ENCODE results near the gene CCDC152.

DNA sequence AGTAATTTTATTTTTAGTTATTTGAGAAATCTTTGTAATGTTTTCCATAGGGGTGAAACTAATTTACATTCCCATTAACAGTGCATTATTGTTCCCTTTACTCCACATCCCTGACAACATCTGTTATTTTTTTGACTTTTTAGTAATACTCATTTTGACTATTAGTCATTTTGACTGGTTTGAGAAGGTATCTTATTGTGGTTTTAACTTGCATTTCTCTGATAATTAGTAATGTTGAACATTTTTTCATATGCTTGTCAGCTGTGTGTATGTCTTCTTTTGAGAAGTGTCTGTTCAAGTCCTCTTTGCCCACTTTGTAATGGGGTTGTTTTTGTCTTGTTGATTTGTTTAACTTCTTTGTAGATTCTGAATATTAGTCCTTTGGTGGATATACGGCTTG lies 27.5 kb downstream of the CCDC152 start:
- TF ChIP-seq, protein P1, sequence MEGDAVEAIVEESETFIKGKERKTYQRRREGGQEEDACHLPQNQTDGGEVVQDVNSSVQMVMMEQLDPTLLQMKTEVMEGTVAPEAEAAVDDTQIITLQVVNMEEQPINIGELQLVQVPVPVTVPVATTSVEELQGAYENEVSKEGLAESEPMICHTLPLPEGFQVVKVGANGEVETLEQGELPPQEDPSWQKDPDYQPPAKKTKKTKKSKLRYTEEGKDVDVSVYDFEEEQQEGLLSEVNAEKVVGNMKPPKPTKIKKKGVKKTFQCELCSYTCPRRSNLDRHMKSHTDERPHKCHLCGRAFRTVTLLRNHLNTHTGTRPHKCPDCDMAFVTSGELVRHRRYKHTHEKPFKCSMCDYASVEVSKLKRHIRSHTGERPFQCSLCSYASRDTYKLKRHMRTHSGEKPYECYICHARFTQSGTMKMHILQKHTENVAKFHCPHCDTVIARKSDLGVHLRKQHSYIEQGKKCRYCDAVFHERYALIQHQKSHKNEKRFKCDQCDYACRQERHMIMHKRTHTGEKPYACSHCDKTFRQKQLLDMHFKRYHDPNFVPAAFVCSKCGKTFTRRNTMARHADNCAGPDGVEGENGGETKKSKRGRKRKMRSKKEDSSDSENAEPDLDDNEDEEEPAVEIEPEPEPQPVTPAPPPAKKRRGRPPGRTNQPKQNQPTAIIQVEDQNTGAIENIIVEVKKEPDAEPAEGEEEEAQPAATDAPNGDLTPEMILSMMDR (IDR thresholded peaks at IDR 0.05; ENCODE audit: insufficient read depth, low read depth, low read length), result no peak
- no peak for TF ChIP-seq EZH2 (IDR thresholded peaks at IDR 0.05; ENCODE audit: insufficient read depth, low read length)

Measured in astrocyte (in vitro differentiated cells and primary cell).